HG02943 (cell line): Measurements from ENCODE around the gene LY9.
"Not testable (repeated sequence)": the region's sequence is repeated elsewhere in the genome, so short reads cannot be mapped to it uniquely, and the experiment has no call there.

ENCODE experiments used
- ATAC-seq: cut with Tn5 transposase; IDR thresholded peaks from one replicate; pipeline ENCODE4 v1.9.1; 2021; ENCODE audit warnings: mild to moderate bottlenecking, low read depth, moderate library complexity; ENCODE audit not compliant: unreplicated experiment

LY9 gene

DNA sequence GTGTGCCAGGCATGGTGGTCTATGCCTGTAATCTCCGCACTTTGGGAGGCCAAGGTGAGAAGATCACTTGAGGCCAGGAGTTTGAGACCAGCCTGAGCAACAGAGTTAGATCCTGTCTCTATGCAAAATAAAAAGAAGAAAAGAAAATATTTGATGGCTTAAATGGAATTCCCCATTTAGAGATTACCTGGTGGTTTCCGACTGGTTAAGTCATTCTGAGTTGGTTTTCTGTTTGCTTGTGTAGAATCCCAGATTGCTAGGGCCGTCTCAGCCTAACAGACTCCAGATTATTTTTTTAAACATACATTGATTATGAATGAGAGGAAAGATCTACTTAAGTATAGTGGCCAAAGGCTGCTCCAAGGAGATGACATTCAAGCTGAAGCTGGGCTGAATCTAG is 22.9 kb upstream of the LY9 start:
- no peak for ATAC-seq

DNA sequence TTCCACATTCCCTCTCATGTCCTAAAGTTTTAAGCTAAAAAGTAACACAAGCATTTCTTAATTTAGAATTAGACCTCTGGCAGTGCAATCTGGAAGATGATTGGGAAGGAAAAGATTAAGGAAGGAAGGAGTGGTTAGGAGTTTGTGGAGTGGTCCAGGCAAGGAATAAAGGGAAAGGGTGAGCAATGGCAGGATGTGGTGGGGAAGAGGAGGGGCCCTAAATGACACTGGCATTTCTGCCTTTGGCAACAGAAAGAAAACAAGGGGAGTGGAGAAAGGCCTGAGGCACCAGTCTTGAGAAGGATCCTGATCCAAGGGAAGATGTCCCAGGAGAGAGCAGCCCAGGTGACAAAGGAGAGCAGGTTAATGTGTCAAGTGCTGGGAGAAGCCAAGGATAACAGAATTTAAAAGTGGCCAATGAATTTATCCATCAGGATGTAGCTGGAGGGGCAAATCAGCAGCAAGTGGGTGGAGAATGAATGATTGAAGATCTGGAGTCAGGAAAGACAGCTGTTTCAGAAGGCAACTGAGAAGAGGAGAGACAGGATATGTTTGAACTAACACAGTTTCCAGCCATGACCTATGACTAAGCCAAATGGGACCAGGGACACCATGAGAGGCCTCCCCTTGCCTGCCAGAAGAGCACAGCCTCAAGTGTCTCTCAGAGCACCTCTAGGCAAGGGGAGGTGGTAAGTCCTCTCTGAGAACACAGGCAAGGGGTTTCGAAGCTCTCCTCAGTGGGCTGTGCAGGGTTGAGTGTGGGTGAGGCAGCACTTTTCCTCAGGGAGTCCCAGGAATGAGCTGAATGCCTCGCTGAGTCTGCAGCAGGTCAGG is 20.9 kb upstream of the LY9 start:
- ATAC-seq, result no peak

DNA sequence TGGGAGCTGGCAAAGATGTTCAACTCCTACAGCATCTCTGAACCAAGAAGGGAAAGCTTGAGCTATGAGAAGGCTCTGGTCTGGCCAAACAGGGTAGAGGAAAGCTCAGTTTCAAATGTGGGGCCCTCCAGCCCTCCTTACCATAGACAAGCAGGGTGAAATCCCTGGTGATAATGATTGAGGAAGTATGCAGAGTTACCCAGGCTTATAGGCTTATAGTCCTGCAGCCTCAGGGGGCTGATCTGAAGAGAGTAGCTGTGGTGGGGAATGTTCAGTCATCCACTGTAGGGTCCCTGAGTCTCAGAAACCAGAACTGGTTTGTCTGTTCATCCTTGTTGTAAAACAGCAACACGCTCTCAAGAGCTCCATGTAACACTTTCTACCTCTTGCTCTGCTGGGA is 19.8 kb upstream of the LY9 start:
- ATAC-seq, result no peak

DNA sequence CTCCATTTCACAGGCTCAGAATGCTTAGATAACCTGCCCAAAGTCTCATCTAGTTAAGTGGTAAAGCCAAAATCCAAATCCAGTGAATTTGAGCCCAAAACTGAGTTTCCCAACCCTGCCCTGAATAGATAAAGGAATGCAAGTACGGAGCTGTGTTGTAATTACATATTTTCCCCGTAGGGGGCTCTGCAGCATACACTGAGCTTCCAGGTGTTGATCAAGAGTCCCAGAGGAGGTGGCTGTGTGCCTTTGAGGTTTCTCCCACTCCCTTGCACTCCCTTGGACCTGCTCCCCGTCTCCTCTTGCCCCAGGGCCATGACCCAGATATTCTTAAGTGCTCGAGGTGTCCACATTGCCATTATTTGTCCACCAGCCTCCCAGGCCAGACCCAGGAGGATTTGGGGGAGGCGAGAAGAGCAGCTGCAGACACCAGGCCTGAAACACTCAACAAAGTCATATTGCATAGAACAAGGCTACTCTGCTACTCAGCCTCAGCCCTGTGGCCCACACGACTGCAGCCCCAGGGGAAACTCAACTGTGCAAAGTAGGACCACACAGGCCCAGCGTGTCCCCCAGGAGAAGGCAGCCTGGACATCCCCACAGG is 18.4 kb upstream of the LY9 start:
- no peak for ATAC-seq

DNA sequence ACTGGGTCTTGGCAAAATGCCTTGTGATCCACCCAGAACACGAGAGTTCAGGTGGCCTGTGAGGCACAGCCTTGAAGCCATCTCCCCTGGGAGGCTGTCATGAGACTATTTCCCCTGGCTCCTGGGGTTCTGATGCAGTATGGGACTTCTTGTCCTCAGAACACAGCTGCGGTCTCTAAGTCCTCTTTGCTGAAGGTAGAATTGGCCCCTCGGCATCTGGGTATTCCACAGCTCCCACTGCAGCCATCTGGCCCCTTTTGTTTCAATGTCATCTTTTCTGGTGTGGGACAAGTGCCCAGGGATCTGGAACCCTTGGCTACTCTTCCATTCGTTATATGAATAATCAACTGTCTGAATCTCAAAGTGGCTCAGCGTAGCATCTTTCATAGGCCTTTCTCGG is 17.0 kb upstream of the LY9 start:
- ATAC-seq, result no peak

DNA sequence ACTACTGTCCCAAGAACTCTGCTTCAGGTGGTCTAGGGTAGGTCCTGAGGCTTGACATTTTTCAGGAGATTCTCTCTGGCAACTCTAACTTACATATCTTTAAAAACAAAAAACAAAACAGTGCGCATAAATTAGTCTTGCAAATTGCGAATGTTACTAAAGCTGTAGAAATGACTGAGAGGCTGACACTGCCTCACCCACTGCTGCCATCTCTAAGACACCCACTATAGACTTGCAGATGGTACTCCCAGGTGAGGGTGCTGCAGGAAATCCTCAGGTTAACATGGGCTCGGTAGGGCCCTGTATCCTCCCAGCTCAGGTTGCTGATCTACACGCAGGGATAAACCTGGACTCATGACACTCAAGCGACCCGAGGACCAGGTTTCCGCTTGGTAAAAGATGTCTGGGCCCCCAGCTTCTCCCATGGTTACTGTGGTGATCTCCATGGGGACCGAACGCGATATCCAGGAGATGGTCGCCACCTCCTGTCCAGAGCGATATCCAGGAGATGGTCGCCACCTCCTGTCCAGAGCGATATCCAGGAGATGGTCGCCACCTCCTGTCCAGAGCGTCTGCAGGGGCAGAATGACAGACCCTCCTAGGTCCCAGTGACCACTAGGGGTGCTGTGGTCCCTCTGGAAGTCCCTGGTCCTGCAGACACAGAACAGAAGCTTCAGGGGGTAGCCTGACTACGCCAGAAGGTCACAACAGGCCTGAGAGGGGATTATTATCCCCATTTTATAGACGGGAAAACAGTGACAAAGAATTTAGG is 16.2 kb upstream of the LY9 start:
- no peak for ATAC-seq

DNA sequence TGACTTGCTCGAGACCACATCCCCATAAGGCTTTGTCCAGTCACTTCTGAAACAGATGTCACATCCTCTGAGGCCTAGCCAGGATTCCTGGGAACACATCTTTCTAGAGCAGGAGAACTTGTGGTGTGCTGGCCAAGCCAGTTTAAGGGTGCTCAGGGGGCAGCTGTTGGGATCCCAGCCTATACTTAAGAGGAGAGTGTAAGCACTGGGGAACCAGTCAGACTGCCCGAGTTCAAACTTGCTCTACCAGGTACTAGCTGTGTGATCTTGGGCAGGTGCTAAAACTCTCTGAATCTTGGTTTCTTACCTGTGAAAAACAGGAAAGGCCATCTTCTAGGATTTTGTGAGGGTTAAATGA is 15.6 kb upstream of the LY9 start:
- no peak for ATAC-seq

DNA sequence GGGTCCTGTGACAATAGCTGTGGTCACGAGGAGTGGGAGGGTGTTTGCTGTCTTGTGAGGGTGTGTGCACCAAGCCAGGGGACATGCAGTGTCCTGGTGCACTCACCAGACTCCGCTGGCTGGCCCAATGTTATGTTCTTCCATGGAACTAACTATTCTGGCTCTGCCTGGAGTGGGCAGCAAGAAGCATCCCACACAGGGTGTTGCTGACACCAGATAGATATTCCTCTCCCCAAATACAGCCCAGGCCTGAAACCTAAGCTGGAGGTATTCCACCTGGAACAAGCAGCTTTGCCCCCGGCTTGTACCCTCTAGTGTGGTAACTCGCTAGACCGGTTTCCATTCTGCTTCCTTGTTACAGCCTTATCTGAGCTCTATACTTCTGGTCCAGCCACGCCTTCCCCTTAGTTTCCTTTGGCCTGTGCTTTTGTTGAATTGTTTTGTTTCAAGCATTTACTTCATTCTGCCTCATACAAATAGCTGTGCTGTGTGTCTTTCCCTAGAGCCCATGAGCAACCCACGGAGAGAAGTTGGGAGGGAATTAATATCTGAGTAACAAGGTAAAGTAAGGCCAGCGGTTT is 14.7 kb upstream of the LY9 start:
- ATAC-seq, result no peak

DNA sequence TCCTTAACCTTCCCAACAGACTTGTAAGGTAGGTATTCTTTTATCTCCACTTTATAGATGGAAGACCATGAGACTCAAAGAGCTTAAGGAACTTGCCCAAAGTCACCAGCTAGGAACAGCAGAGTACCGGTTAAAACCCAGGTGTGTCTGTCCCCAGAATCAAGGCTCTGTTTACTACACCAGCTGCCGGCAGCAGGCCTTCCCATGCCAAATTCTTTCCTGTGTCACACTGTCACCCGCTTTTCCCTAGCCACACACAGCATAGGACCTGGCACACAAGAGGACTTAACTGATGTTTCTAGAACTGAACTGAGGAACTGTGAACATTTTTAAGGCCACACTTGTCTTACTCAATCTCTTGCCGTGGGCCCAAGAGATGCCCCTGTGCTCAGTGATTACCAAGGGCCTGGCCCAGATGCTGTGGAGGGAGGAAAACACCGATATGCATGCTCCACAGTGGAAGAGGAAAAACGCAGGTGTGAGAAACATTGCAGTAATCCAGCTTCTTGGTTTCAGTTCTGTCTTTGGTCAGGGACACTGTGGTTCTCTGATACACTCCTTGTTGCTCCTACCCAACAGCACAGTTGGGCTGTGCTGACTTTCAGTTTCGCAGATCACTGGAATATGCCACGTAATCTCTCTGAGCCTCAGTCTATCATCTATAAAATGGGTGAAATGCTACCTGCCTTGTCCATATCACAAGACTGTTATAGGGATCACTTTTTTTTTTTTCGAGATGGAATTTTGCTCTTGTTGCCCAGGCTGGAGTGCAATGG is 13.9 kb upstream of the LY9 start:
- peak; percentile 84 for ATAC-seq

DNA sequence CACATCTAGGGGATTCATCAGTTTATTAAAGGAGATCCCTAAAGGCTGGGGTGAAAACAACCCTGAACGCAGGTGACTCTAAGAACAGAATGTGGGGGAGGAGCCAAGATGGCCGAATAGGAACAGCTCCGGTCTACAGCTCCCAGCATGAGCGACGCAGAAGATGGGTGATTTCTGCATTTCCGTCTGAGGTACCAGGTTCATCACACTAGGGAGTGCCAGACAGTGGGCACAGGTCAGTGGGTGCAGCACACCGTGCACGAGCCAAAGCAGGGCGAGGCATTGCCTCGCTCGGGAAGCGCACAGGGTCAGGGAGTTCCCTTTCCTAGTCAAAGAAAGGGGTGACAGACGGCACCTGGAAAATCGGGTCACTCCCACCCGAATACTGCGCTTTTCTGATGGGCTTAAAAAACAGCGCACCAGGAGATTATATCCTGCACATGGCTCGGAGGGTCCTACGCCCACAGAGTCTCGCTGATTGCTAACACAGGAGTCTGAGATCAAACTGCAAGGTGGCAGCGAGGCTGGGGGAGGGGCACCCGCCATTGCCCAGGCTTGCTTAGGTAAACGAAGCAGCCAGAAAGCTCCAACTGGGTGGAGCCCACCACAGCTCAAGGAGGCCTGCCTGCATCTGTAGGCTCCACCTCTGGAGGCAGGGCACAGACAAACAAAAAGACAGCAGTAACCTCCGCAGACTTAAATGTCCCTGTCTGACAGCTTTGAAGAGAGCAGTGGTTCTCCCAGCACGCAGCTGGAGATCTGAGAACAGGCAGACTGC is 12.8 kb upstream of the LY9 start:
- not testable (repeated sequence) for ATAC-seq

DNA sequence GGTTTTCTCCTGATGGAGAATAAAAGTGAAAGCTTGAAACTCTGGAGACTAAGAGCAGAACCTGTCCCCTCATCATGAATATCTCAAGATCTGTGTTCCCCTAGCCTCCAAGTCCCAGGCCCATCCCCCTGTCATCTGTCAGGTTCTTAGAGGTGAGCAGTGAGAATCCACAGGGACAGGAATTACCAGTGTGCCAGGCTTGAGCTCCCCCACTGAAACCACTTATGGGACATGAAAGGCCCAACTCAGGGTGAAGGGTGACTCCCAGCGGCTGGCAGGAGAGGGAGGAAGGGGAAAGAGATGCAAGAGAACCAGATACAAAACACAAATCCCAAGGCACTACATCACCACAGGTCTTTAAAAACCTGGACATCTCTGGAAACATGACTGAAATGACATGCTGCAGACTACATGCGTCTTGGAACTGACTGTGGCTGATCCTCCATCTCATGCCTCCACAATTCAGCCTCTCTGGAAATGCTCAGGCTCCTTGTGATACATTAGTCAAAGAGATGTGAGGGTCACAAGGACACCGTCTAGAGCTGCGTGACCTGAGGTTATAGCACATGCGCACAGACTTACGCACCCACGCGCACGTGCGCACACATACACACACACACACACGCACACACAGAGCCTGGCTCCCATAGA is 6.8 kb upstream of the LY9 start:
- ATAC-seq, result no peak

DNA sequence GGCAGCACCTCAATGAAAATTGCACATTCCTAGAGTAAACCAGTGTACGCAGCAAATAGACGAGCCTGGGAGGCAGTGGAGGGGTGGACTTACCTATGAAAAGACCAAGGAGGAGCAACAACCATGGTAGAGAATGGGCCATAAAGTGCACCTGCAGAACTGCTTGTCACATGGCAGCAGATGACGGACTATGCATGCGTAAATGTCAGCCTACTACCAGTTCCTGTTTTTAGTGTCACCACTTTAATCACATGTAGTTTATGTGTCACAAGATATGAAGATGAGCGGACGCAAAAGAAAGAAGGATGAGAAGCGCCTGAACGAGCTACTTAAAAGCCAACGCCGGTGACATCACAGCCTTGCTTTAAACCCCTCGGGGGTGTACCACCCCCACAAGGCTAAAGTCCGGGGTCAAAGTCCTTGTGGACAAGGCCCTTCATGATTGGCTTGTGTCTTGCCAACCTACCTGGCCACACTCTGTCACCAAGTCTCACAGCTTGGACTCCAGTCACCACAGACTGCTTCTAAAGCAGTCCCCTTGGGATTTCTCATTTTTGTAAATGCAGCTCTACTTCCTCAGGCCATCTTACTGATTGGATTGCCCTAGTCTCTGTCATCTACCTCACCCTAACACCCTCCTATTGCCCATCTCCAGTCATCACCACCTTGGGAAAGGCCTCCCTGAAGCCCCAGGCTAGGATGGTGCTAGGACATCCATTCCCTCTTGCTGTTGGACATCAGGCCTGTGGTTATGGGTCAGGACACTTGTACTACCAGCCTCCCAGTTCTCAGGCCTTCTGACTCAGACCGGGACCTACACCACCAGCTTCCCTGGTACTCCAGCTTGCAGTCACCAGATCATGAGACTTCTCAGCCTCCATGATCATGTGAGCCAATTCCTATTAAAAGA is 6.0 kb upstream of the LY9 start:
- ATAC-seq, result peak; percentile 87

DNA sequence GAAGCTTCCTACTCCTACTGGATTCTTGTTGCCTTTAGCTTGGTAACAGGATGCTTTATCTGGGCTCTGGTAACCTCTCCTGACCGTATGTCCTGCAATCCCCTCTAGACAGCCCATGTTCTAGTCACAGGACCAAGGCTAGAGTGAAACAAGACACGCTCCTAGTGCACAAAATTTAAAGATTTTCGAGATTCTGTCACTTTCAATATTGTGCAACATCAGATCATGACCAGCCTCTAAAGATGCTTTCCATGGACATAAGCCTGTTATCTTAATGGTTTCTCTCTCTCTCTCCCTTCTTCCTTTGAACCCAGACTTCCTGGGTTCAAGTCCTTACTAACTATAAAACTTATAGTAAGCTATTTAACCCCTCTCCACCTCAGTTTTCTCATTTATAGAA is 1.6 kb upstream of the LY9 start:
- no peak for ATAC-seq

DNA sequence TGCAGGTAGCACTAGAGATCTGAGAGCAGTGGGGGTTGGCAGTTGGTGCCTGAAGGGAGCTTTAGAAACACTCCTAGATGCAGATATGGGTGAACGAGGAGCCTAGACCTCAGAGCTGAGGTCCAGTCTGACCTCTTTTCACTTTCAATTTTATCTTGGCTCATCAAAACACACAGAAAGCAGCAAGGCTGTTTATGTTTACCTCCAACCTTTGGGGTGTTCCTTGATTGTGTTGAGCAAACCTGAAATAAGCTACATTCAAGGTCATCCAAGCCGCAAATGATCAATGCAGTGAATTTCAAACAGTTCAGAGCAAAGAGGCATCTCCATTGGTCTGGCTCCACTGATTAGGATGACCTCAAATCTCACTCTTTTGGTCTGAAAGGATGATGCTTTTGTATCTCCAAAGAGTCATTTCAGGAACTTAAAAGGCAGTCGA is 1.3 kb downstream of the LY9 start:
- no peak for ATAC-seq

DNA sequence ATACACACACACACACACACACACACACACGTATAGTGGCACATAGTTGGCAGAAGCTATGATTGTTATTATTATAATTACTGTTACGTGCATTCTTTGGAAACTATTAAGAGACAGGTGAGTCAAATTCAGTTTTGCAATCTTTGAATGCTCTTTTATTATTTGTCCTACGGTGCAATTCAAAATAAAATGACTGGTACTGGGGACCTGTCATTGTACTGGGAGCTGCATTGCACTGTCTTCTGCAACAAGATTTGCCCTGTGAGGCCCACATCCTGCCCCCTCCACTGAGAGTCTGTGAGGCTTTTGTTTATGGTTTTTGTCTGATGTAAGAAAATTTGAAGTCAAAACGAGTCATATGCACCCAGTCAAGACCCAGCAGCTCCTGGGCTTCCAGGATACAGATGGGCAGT is 1.9 kb downstream of the LY9 start:
- no peak for ATAC-seq

DNA sequence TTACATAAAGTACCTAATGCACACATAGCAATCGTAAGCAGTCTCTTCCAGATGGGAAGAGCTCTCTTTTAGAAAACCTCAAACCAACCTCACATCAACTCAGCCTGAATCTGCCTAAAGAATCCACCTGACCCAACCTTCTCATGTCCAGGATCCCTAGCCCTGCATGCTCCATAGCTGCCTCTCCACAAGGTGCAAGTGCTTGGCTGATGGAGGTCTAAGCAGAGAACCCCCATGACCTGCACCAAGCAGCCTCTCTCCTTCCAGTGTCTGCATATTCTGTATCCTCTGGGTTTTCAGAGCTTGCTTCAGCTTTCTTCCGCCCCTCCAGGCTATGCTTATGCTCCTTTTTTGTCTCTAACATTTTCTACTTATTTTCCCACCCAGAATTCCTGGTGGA is 2.5 kb downstream of the LY9 start:
- no peak for ATAC-seq

DNA sequence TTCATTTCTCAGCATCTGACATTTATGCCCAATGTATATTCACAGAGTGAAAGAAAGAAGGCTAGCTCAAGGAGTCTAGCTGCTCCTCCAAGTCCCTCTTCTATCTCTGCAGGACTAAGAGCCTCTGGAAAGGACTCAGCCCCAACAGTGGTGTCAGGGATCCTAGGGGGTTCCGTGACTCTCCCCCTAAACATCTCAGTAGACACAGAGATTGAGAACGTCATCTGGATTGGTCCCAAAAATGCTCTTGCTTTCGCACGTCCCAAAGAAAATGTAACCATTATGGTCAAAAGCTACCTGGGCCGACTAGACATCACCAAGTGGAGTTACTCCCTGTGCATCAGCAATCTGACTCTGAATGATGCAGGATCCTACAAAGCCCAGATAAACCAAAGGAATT is 3.7 kb downstream of the LY9 start:
- ATAC-seq, result no peak

DNA sequence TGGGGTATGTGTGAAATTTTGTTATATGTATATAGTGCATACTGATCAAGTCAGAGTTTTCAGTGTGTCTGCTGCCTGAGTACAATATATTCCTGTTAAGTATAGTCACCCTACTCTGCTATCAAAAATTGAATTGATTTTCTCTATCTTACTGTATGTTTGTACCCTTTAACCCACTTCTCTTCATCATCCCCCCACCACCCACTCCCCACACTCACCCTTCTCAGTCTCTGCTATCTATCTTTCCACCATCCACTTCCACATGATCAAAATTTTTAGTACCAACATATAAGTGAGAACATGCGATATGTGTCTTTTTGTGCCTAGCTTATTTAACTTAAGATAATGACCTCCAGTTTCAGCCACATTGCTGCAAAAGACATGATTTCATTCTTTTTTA is 4.2 kb downstream of the LY9 start:
- ATAC-seq, result no peak
